ENCODE results near the gene FNDC3B. TPM values are rescaled to one million over a fixed set of nuclear protein-coding genes. Genes with fewer than 3 reads are reported as not detected.

Gene FNDC3B
- total and polyA plus RNA-seq, 4 donors = 13.3 to 175 (median 100) TPM

- WGBS, 2 donors = 91 to 92% methylated on average over 7 of the region's 7 CpGs
- no peak overlapping the region for H3K27ac ChIP-seq (ENCODE audit: low read depth in 1 of 2, low read length in 1 of 2)
- H3K36me3 ChIP-seq (ENCODE audit: control insufficient read depth in 4 of 4, insufficient read depth in 4 of 4, low read length in 4 of 4) = peaks cover 2 to 11% (median 4%) of the 10 kb centered on the region in 4 donors
- TF ChIP-seq CTCF (IDR thresholded peaks at IDR 0.05; ENCODE audit: control extremely low read depth, extremely low read depth) = no peak
- H3K4me3 ChIP-seq = no peak overlapping the region
- H3K9ac ChIP-seq (ENCODE audit: insufficient read depth in 1 of 2, low read length in 2 of 2) = no peak overlapping the region
- DNase-seq = no peak
- H3K4me1 ChIP-seq (ENCODE audit: control insufficient read depth in 5 of 5, insufficient read depth in 5 of 5, low read length in 5 of 5) = peaks cover 0 to 5% (median 0%) of the 10 kb centered on the region in 5 donors
- ATAC-seq (ENCODE audit: insufficient read depth, low FRiP score) = no peak
- H3K9me3 ChIP-seq (ENCODE audit: control insufficient read depth in 4 of 4, insufficient read depth in 3 of 4, low read length in 3 of 4) = no peaks in the 10 kb centered on the region
- no peaks in the 10 kb centered on the region for H3K27me3 ChIP-seq (ENCODE audit: control insufficient read depth in 3 of 3, insufficient read depth in 3 of 3, low read length in 2 of 3)
Measured at GRCh38 chr3:172396400-172396799, 357.0 kb downstream of the FNDC3B start.

GRCh38 chr3:172397716-172398405 lies 358.5 kb downstream of the FNDC3B start:
- no peak for TF ChIP-seq CTCF (IDR thresholded peaks at IDR 0.05; ENCODE audit: control extremely low read depth, extremely low read depth)
- no peaks in the 10 kb centered on the region for H3K4me1 ChIP-seq (ENCODE audit: control insufficient read depth in 5 of 5, insufficient read depth in 5 of 5, low read length in 5 of 5)
- H3K27ac ChIP-seq (ENCODE audit: low read depth in 1 of 2, low read length in 1 of 2) = no peak overlapping the region
- no peaks in the 10 kb centered on the region for H3K9me3 ChIP-seq (ENCODE audit: control insufficient read depth in 4 of 4, insufficient read depth in 3 of 4, low read length in 3 of 4)
- H3K4me3 ChIP-seq = no peak overlapping the region
- no peak for DNase-seq
- H3K9ac ChIP-seq (ENCODE audit: insufficient read depth in 1 of 2, low read length in 2 of 2) = no peak overlapping the region
- ATAC-seq (ENCODE audit: insufficient read depth, low FRiP score) = no peak
- no peaks in the 10 kb centered on the region for H3K27me3 ChIP-seq (ENCODE audit: control insufficient read depth in 3 of 3, insufficient read depth in 3 of 3, low read length in 2 of 3)
- H3K36me3 ChIP-seq (ENCODE audit: control insufficient read depth in 4 of 4, insufficient read depth in 4 of 4, low read length in 4 of 4) = peaks cover 2 to 18% (median 5%) of the 10 kb centered on the region in 4 donors
- 53 to 62% methylated on average over 1 of the region's 1 CpG for WGBS, 2 donors

- Histone ChIP-seq H3K9ac (ENCODE audit: insufficient read depth in 1 of 2, low read length in 2 of 2) (no peak overlapping the region), H3K4me1 (ENCODE audit: control insufficient read depth in 5 of 5, insufficient read depth in 5 of 5, low read length in 5 of 5) (no peaks in the 10 kb centered on the region), H3K9me3 (ENCODE audit: control insufficient read depth in 4 of 4, insufficient read depth in 3 of 4, low read length in 3 of 4) (no peaks in the 10 kb centered on the region), H3K27me3 (ENCODE audit: control insufficient read depth in 3 of 3, insufficient read depth in 3 of 3, low read length in 2 of 3) (no peaks in the 10 kb centered on the region), H3K4me3 (no peak overlapping the region), H3K36me3 (ENCODE audit: control insufficient read depth in 4 of 4, insufficient read depth in 4 of 4, low read length in 4 of 4) (peaks cover 2 to 16% (median 5%) of the 10 kb centered on the region in 4 donors), H3K27ac (ENCODE audit: low read depth in 1 of 2, low read length in 1 of 2) (no peak overlapping the region)
- DNase-seq = no peak
- ATAC-seq (ENCODE audit: insufficient read depth, low FRiP score) = no peak
- no peak for TF ChIP-seq CTCF (IDR thresholded peaks at IDR 0.05; ENCODE audit: control extremely low read depth, extremely low read depth)
- WGBS, 2 donors = 96% methylated on average over 4 of the region's 4 CpGs
Measured at GRCh38 chr3:172398484-172398883, 359.1 kb downstream of the FNDC3B start.

- H3K9ac ChIP-seq (ENCODE audit: insufficient read depth in 1 of 2, low read length in 2 of 2) = no peak overlapping the region
- H3K27ac ChIP-seq (ENCODE audit: low read depth in 1 of 2, low read length in 1 of 2) = no peak overlapping the region
- H3K36me3 ChIP-seq (ENCODE audit: control insufficient read depth in 4 of 4, insufficient read depth in 4 of 4, low read length in 4 of 4) = peaks cover 0 to 13% (median 2%) of the 10 kb centered on the region in 4 donors
- DNase-seq (no peak), ATAC-seq (ENCODE audit: insufficient read depth, low FRiP score) (no peak)
- H3K4me3 ChIP-seq = no peak overlapping the region
- no peaks in the 10 kb centered on the region for H3K27me3 ChIP-seq (ENCODE audit: control insufficient read depth in 3 of 3, insufficient read depth in 3 of 3, low read length in 2 of 3)
- H3K9me3 ChIP-seq (ENCODE audit: control insufficient read depth in 4 of 4, insufficient read depth in 3 of 4, low read length in 3 of 4) = no peaks in the 10 kb centered on the region
- WGBS, 2 donors = 80 to 96% methylated on average over 2 of the region's 2 CpGs
- TF ChIP-seq CTCF (IDR thresholded peaks at IDR 0.05; ENCODE audit: control extremely low read depth, extremely low read depth) = no peak
- H3K4me1 ChIP-seq (ENCODE audit: control insufficient read depth in 5 of 5, insufficient read depth in 5 of 5, low read length in 5 of 5) = no peaks in the 10 kb centered on the region
Measured at GRCh38 chr3:172402090-172402489, 362.7 kb downstream of the FNDC3B start.

Measured in lung (tissue), 12 donors.